WTC11 (cell line): Measurements from ENCODE around the gene PIGR.

Experiments
- CREB1 ChIP-seq: sonication (generic); formaldehyde crosslinking; IDR thresholded peaks from 2 replicates; pipeline ENCODE4 v1.8.0; 2023; ENCODE audit warnings: mild to moderate bottlenecking, missing genetic modification reagents
- GABPB1 ChIP-seq: sonication (generic); formaldehyde crosslinking; IDR thresholded peaks from 2 replicates; pipeline ENCODE4 v1.8.1; 2023; ENCODE audit warnings: mild to moderate bottlenecking, missing genetic modification reagents

DNA sequence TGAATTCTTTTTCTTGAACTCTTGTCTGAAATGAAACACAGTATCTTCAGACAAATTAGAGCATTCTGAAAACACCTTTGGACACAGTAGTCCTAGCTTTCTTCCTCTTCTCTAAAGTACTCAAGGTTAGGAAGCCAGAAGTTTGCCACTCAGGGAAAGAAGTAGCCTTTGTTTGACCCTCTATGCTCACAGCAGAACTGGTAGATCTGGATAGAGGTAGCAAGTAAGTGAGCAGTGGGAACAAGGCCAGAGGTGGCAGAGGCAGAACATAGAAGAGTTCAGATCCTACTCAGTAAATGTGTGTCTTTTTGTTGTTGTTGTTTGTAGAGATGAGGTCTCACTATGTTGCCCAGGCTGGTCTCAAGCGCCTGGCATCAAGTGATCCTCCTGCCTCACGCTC is 7.4 kb upstream of the PIGR start:
- no peak for TF ChIP-seq GABPB1
- no peak for TF ChIP-seq CREB1
